ENCODE results near the gene ULK4.
"Not testable (repeated sequence)": the region's sequence is repeated elsewhere in the genome, so short reads cannot be mapped to it uniquely, and the experiment has no call there.

ULK4 gene

DNA sequence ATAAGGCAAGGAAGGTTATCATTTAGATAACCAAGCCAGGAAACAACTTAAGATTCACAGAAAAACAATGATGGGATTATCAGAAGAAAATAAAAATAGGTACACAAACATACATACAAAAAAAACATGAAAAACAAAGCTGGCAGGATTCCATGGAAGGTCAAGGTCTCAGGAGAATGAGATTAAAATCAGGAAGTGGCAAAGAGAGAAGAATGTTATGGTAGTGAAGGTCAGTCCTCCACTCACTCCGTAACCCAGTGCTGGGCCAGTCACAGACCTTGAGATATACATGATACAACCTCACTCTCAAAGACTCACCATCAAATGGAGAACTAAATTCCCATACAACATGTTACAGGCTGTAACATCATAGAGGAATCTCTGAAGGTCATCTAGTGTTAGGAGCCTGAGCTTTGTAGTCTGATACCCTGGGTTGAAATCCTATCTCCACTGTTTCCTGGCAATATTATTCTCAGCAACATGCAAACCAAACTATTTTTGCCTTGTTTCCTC lies 668.7 kb downstream of the ULK4 start:
- DNase-seq: no peak

DNA sequence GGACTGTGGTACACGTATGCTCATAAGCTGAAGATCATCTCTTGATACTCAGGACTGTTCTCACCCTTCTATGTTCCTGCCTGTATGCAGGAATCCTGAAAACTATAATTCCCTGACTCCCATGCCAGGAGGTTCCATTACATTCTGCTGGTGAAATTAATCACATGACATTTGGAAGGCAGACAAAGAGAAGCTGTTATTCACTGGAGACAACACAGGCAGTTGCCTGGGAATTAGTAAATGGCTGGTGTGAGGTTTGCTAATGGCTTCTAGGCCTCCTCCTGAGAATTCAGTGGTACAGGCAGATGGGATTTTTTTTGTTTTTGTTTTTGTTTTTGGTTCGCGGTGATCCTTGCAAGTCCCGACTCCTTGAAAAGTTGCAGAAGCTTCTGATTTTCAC lies 671.2 kb downstream of the ULK4 start:
- no peak for DNase-seq

GRCh38 chr3:41290306-41290705 lies 671.6 kb downstream of the ULK4 start:
- DNase-seq: no peak

- no peak for DNase-seq
Measured at GRCh38 chr3:41288785-41289184, 673.1 kb downstream of the ULK4 start.

GRCh38 chr3:41286305-41286704 lies 675.6 kb downstream of the ULK4 start:
- no peak for DNase-seq

DNA sequence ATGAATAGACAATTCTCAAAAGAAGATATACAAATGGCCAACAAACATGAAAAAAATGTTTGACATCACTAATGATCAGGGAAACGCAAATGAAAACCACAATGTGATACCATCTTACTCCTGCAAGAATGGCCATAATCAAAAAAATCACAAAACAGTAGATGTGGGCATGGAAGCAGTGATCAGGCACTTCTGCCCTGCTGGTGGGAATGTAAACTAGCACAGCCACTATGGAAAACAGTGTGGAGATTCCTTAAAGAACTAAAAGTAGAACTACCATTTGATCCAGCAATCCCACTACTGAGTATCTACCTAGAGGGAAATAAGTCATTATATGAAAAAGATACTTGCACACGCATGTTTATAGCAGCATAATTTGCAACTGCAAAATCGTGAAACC lies 677.0 kb downstream of the ULK4 start:
- not testable (repeated sequence) for DNase-seq

DNA sequence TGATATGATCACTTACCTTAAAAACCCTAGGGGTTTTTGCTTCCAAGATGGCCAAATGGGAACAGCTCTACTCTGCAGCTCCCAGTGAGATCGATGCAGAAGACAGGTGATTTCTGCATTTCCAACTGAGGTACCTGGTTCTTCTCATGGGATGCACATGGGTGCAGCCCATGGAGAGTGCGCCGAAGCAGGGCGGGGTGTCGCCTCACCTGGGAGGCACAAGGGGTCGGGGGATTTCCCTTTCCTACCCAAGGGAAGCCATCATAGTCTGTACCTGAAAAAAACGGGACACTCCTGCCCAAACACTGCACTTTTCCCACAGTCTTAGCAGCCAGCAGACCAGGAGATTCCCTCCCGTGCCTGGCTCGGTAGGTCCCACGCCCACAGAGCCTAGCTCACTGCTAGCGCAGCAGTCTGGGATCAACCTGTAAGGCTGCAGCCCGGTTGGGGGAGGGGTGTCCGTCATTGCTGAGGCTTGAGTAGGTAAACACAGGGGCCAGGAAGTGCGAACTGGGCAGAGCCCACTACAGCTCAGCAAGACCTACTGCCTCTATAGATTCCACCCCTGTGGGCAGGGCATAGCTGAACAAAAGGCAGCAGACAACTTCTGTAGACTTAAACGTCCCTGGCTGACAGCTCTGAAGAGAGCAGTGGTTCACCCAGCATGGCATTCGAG lies 684.0 kb downstream of the ULK4 start:
- DNase-seq: no peak

DNA sequence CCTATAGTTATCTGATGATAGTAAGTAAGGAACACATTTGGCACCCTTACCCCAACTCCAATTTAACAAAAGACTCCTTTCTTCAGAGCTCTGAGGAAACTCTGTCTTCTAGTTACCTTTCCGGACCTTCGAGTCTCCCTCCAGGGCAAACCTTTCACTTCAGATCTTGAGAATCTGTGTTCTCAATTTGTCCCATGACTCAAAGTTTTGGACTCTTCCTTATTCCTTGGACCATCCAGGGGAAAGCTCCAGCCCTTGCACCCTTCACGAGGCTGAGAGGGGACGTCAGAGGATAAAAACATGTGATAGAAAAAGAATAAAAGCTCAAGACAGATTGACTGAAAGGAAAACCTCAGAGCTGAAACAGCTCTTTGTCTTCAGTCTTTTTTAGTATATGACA lies 685.7 kb downstream of the ULK4 start:
- no peak for DNase-seq

DNA sequence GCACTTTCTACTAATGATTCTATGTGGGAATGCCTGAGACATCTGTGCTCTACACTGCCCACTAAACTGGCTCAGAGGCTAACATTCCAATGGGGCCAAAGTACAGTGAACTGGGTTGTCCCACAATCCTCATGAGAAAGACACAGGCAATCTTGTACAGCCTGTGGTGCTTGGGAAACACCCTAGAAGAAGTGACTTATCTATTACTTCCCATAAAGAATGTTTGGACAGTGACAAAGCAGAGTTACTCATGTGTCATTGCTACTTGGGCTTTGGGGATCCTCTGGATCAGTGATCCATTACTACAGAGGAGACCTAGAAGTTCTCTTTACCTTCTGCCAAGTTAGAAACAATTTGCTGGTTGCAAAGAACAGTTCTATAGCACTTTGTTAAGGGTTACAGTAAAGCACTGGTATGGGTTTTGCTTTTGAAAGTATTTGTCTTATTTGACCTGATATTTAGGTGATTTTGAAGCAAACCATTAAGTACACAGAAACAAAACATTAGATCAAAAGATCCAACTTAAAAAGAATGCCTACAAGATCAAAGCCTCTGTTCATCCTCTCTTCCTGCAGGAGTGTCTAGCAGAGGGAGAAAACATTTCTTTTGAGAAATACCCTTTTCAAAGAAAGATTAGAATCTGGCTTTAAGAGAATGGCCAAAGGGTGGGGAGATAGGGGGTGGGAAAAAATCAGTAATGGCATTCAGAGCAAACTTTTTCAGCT lies 686.8 kb downstream of the ULK4 start:
- DNase-seq: no peak

DNA sequence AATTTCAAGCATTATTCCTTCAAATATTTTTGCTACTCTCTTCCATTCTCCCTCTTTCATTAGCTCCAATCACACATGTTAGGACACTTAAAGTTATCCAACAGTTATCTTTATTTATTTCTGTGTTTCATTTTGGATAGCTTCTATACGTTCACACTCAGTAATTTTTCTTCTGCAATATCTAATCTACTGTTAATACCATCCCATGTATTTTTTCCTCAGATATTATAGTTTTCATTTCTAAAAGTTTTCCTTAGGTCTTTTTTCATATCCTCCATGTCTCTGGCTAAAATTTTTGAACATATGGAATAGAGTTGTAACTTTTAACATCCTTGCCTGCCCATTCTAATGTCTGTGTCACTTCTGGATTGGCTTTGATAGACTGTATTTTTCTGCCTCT lies 689.2 kb downstream of the ULK4 start:
- DNase-seq: no peak

DNA sequence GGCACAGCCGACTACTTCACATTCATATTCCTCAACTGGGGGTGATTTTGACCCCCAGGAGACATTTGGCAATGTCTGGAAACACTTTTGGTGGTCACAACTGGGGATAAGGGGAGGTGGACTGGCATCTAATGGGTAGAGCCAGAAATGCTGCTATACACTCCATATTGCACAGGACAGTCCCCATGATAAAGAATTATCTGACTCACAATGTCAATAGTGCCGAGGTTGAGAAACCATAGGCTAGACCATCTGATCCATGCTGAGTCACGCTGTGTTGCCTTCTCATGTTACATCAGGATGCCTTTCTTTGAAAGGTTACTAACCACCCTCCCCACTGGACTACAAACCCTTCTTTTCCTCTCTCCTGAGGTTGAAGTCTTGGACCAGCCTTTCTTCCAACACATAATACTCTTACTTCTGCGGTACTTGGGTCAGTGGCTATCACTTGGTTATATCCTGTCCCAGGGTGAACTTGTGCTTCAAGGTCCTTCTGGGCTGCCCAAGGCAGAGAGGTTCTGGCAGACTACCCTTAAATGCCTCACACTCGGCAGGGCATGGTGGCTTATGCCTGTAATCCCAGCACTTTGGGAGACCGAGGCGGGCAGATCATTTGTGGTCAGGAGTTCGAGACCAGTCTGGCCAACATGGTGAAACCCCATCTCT lies 693.8 kb downstream of the ULK4 start:
- no peak for DNase-seq

DNA sequence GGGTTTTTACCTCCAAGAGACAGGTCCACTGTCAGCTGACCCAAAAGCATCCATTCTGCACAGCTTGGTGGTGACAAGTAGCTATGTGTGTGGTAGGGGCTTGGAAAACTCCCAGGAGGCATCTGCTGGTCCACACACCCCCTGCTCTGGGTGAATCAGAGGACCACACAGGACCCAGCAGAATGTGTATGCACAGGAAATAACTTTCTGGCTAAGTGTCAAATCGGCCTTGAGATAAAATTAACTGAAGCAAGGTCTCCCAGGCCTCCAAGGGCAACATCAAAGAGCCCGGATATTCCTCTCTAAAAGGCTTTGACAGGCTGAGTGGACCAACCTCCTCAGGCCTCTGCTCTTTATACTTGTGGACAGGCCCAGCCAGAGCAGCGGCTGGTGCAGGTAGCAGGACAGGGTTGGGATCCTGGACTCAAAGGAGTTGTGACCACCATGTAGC lies 696.1 kb downstream of the ULK4 start:
- no peak for DNase-seq

DNA sequence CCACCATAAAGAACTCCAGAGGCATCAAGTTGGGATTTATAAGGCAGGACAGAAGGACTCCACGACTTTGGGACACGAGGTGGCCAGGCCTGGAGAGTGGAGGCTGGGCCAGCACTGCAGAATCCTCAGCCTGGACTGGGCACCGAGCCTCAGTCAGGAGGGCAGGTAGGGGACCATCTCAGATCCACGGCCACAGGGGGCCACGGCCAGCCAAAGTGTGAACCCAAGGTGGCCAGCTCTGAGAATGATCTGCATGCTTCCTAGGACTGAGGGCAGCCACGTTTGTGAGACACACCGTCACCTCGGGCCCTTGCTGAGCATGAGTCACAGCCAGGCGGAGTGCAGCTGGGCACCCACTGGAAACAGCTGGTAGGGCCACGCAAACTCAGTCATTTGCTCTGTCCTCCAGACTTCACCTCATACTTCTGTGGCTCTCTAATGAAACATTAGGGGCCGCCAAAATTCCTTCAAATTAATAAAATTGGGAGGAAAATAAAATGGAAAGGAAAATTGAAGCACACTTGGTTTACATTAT lies 696.8 kb downstream of the ULK4 start:
- no peak for DNase-seq

DNA sequence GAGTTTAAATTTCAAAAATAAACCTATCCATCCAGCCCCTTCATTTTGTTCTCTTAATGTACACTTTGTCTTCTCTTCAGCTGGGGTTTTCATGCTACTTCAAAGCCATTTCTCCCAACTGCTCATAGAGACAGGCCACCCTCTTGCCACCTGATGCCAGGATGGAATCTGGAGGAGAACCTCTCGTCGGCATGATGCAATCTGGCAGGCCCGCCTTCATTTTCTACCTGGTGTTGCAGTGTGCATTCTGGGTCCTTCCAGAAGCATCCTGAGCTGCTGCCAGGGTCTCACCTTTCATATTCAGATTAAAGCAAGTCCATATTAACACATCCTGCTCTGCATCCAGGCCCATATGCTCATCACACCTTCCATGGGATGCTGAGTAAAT lies 701.8 kb downstream of the ULK4 start:
- no peak for DNase-seq

- DNase-seq: no peak
Measured at GRCh38 chr3:41259449-41260062, 702.3 kb downstream of the ULK4 start.

GRCh38 chr3:41258239-41258800 lies 703.6 kb downstream of the ULK4 start:
- DNase-seq: no peak

GRCh38 chr3:41251593-41251992 lies 710.3 kb downstream of the ULK4 start:
- no peak for DNase-seq

DNA sequence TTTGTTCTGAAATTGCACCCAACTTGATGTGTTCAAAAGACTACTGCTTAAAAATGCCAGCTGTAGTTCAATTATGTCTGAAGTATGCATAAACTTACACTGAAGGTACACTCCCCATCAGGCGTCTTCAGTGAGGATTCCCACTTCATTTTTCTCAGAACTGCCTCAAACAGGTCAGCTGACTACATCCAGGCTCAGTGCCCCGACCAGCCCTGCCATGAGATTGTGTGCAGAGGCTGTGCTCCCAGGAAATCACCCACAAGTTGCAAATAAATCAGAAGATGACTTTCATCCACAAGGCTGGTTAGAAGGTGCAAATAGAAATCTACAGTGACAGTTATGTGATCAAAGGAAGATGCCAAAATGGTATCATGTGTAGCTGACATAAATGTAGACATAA lies 711.1 kb downstream of the ULK4 start:
- DNase-seq: no peak

- DNase-seq: no peak
Measured at GRCh38 chr3:41249318-41249717, 712.6 kb downstream of the ULK4 start.

GRCh38 chr3:41248525-41248924 lies 713.4 kb downstream of the ULK4 start:
- no peak for DNase-seq

- DNase-seq: no peak
Measured at GRCh38 chr3:41247055-41248004, 714.6 kb downstream of the ULK4 start.

Measured in CD4-positive, alpha-beta T cell treated with Interleukin-17A for 4 hours (primary cell).